HG02678 (cell line): ENCODE results near the gene SMIM41.

Experiments used
- ATAC-seq: cut with Tn5 transposase; IDR thresholded peaks from one replicate; pipeline ENCODE4 v1.9.1; 2021; ENCODE audit warnings: mild to moderate bottlenecking, moderate library complexity; ENCODE audit not compliant: unreplicated experiment

The SMIM41 gene

GRCh38 chr12:52062167-52063081 lies 17.1 kb upstream of the SMIM41 start:
- ATAC-seq, result no peak

GRCh38 chr12:52063082-52063924 lies 16.2 kb upstream of the SMIM41 start:
- ATAC-seq, result no peak

- no peak for ATAC-seq
Measured at GRCh38 chr12:52063981-52064649, 15.4 kb upstream of the SMIM41 start.

GRCh38 chr12:52066346-52067080 lies 13.0 kb upstream of the SMIM41 start:
- no peak for ATAC-seq

GRCh38 chr12:52067081-52067374 lies 12.5 kb upstream of the SMIM41 start:
- ATAC-seq, result no peak

GRCh38 chr12:52069327-52070184 lies 9.9 kb upstream of the SMIM41 start, which contains the start of gene ATG101:
ATG101 (plus strand) TSS chr12:52069978; CDS start chr12:52073651, 3,673 bp downstream.
- ATAC-seq, result peak; percentile 96

GRCh38 chr12:52070185-52070925 lies 9.1 kb upstream of the SMIM41 start:
- ATAC-seq, result peak; percentile 12

- ATAC-seq, result no peak
Measured at GRCh38 chr12:52073531-52074381, 5.7 kb upstream of the SMIM41 start.

GRCh38 chr12:52074971-52075724 lies 4.4 kb upstream of the SMIM41 start:
- ATAC-seq, result no peak

- no peak for ATAC-seq
Measured at GRCh38 chr12:52076811-52077210, 2.7 kb upstream of the SMIM41 start.

- ATAC-seq, result no peak
Measured at GRCh38 chr12:52078276-52078675, 1.2 kb upstream of the SMIM41 start.

- ATAC-seq, result no peak
Measured at GRCh38 chr12:52080403-52081251, 1.1 kb downstream of the SMIM41 start.

- ATAC-seq, result peak; percentile 84
Measured at GRCh38 chr12:52081263-52081733, 1.8 kb downstream of the SMIM41 start.

- no peak for ATAC-seq
Measured at GRCh38 chr12:52082026-52082668, 2.6 kb downstream of the SMIM41 start.

- ATAC-seq, result no peak
Measured at GRCh38 chr12:52082669-52082987, 3.1 kb downstream of the SMIM41 start.
